IMR-90 (cell line): Measurements from ENCODE around the gene ANKHD1. TPM values are rescaled to one million over a fixed set of nuclear protein-coding genes. Genes with fewer than 3 reads are reported as not detected.

ENCODE experiments used
- ATAC-seq: fragments of 200-7000 bp; cut with Tn5 transposase; 2 replicates; pipeline ENCODE4 v1.9.1; 2020; ENCODE audit warnings: low read depth, mild to moderate bottlenecking, moderate library complexity
- BruUV-seq: library from RNA; stranded (reverse); fragments of 400-500 nt; replicated peaks from 2 replicates; lab custom pipeline; 2021; lab: Mats Ljungman, UMichigan
- CTCF ChIA-PET: fragments of 300-600 bp; formaldehyde crosslinking; extraction: SDS; loops from one replicate; lab custom pipeline; 2021; ENCODE audit warnings: antibody characterized with exemption; lab: Yijun Ruan, JAX
- POLR2A ChIA-PET: fragments of 300-600 bp; sonication (Branson Sonifier 250); formaldehyde crosslinking; loops from one replicate; lab custom pipeline; 2022; ENCODE audit warnings: antibody characterized with exemption; ENCODE audit not compliant: unreplicated experiment; lab: Charles Lee
- DNase-seq: peaks from one replicate; pipeline ENCODE4 v3.0.0; 2013
- H2AFZ ChIP-seq: replicated peaks from 2 replicates; pipeline ENCODE3; 2013; ENCODE audit warnings: low read length, mild to moderate bottlenecking; ENCODE audit not compliant: poor library complexity
- H2AK5ac ChIP-seq: 2 replicates; pipeline ENCODE4 v1.6.1; 2013; ENCODE audit warnings: low read depth, low read length, inconsistent platforms
- H2AK9ac ChIP-seq: replicated peaks from 2 replicates; pipeline ENCODE3; 2013; ENCODE audit warnings: mild to moderate bottlenecking, low read depth, low read length, moderate library complexity; ENCODE audit not compliant: poor library complexity
- H2BK120ac ChIP-seq: 2 replicates; pipeline ENCODE4 v1.6.1; 2013; ENCODE audit warnings: low read depth, low read length, inconsistent platforms
- H2BK15ac ChIP-seq: 3 replicates; pipeline ENCODE4 v1.6.1; 2013; ENCODE audit warnings: low read depth, low read length, inconsistent platforms
- H2BK20ac ChIP-seq: 2 replicates; pipeline ENCODE4 v1.6.1; 2013; ENCODE audit warnings: low read depth, mild to moderate bottlenecking, inconsistent platforms, low read length, moderate library complexity
- H2BK5ac ChIP-seq: 2 replicates; pipeline ENCODE4 v1.6.1; 2013; ENCODE audit warnings: mild to moderate bottlenecking, low read depth, low read length, inconsistent platforms; ENCODE audit not compliant: poor library complexity, severe bottlenecking
- H3K14ac ChIP-seq: replicated peaks from 2 replicates; pipeline ENCODE4 v1.6.1; 2013; ENCODE audit warnings: low read depth, low read length, inconsistent platforms
- H3K18ac ChIP-seq: 2 replicates; pipeline ENCODE4 v1.6.1; 2013; ENCODE audit warnings: low read depth, low read length, control low read depth
- H3K23ac ChIP-seq: 2 replicates; pipeline ENCODE4 v1.6.1; 2013; ENCODE audit warnings: low read depth, low read length, inconsistent platforms
- H3K27ac ChIP-seq: 2 replicates; pipeline ENCODE4 v1.5.1; 2013; ENCODE audit warnings: mild to moderate bottlenecking, control low read depth, low read length; ENCODE audit not compliant: insufficient read depth
- H3K27me3 ChIP-seq: 2 replicates; pipeline ENCODE4 v1.6.1; 2013; ENCODE audit warnings: low read length; ENCODE audit not compliant: control insufficient read depth, insufficient read depth
- H3K36me3 ChIP-seq: 2 replicates; pipeline ENCODE4 v1.6.1; 2013; ENCODE audit warnings: low read length, mixed read lengths; ENCODE audit not compliant: control insufficient read depth, insufficient read depth
- H3K4ac ChIP-seq: 2 replicates; pipeline ENCODE4 v1.6.1; 2013; ENCODE audit warnings: low read depth, low read length, inconsistent platforms
- H3K4me1 ChIP-seq: 2 replicates; pipeline ENCODE4 v1.6.1; 2013; ENCODE audit warnings: low read length, mixed read lengths; ENCODE audit not compliant: control insufficient read depth, insufficient read depth
- H3K4me2 ChIP-seq: 2 replicates; pipeline ENCODE4 v1.6.1; 2013; ENCODE audit warnings: low read depth, mild to moderate bottlenecking, control low read depth, low read length, moderate library complexity
- H3K4me3 ChIP-seq: 2 replicates; pipeline ENCODE4 v1.5.1; 2013; ENCODE audit warnings: low read depth, mild to moderate bottlenecking, control low read depth, low read length, moderate library complexity; ENCODE audit not compliant: insufficient read depth
- H3K56ac ChIP-seq: 2 replicates; pipeline ENCODE4 v1.6.1; 2013; ENCODE audit warnings: low read length, inconsistent platforms; ENCODE audit not compliant: insufficient read depth; ENCODE audit errors: extremely low read depth
- H3K79me1 ChIP-seq, 2 experiments: 2 replicates each; pipeline ENCODE4 v1.6.1; 2013; ENCODE audit warnings: low read length in 2 of 2, inconsistent platforms in 1 of 2, low read depth in 1 of 2
- H3K9ac ChIP-seq: 2 replicates; pipeline ENCODE4 v1.6.1; 2013; ENCODE audit warnings: low read depth, low read length, control low read depth
- H3K9me1 ChIP-seq: 2 replicates; pipeline ENCODE4 v1.6.1; 2013; ENCODE audit warnings: low read length, inconsistent platforms; ENCODE audit not compliant: insufficient read depth
- H3K9me3 ChIP-seq: 2 replicates; pipeline ENCODE4 v1.6.1; 2013; ENCODE audit warnings: low read length; ENCODE audit not compliant: control insufficient read depth, insufficient read depth
- H4K20me1 ChIP-seq: 2 replicates; pipeline ENCODE4 v1.6.1; 2013; ENCODE audit warnings: low read length, inconsistent platforms; ENCODE audit not compliant: insufficient read depth
- H4K5ac ChIP-seq: 2 replicates; pipeline ENCODE4 v1.6.1; 2013; ENCODE audit warnings: mild to moderate bottlenecking, low read depth, low read length, control low read depth
- H4K8ac ChIP-seq, 2 experiments: 2 replicates each; pipeline ENCODE4 v1.6.1; 2013; ENCODE audit warnings: low read depth in 2 of 2, low read length in 2 of 2, control low read depth in 1 of 2, inconsistent platforms in 1 of 2
- H4K91ac ChIP-seq: 2 replicates; pipeline ENCODE4 v1.6.1; 2013; ENCODE audit warnings: low read depth, low read length, inconsistent platforms; ENCODE audit not compliant: insufficient read depth
- MXI1 ChIP-seq: IDR thresholded peaks from 2 replicates; pipeline ENCODE4 v1.6.1; 2012; ENCODE audit warnings: low read depth, mild to moderate bottlenecking, low read length, moderate library complexity, borderline replicate concordance
- WGBS, 2 experiments: methylation state at CpG; one replicate each; pipeline versions ENCODE4 v1.1.5 to v1.1.7; 2013; ENCODE audit warnings: missing lambda C conversion rate in 2 of 2; ENCODE audit not compliant: insufficient read length in 1 of 2; ENCODE audit errors: extremely low coverage in 2 of 2; 5-methylcytosine and 5-hydroxymethylcytosine counted together
- dilution Hi-C: fragments of 300-500 bp; cut with HindIII; formaldehyde crosslinking; loops from one replicate; pipeline ENCODE4 v1.14.3; 2018; ENCODE audit warnings: low sequenced_read_pairs; ENCODE audit not compliant: unreplicated experiment
- in situ Hi-C: fragments of 300-500 bp; cut with MboI; formaldehyde crosslinking; loops from 3 replicates; pipeline ENCODE4 v1.14.3; 2019; ENCODE audit warnings: low sequenced_read_pairs, inconsistent platforms, mixed read lengths
- intact Hi-C: fragments of 100-400 bp; cut with micrococcal nuclease; formaldehyde crosslinking; loops from 2 replicates; pipeline ENCODE4 v1.10.0; 2022
- polyA plus RNA-seq, 3 experiments: library from polyadenylated mRNA; depleted of rRNA; stranded (reverse); fragments of >200 nt; gene quantifications; 2 replicates each; pipeline ENCODE4 v1.2.3, GENCODE V29; 2012; ENCODE audit warnings: low replicate concordance in 1 of 3
- total RNA-seq: library from RNA; depleted of rRNA; stranded (reverse); fragments of >200 nt; gene quantifications from 2 replicates; pipeline ENCODE4 v1.2.3, GENCODE V29; 2012

Gene ANKHD1
- total and polyA plus RNA-seq, 2 of the 4 experiments (the other 2 are of a cell fraction) = 32.1 to 36.7 TPM

DNA sequence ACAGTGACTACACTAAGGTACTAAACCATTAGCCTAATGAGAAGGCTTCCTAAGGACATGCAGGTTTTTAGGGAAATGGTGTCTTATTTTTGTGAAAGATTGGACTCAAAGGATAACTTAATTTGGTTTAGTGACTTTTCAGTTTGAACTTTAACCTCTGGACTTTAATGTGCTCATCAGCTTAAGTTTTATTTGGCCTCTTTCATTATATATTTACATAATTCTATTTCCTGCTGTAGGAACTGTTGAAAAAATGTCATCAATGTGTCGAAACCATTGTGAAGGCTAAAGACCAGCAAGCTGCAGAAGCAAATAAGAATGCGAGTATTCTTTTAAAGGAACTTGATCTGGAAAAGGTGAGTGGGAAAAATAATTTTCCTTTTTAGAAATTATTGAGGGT lies 111.5 kb downstream of the ANKHD1 start:
- Histone ChIP-seq H3K27ac (no peak overlapping the region), H4K91ac (no peak overlapping the region), H3K4me2 (no peak overlapping the region), H3K9ac (no peak overlapping the region), H4K20me1 (no peaks in the 10 kb centered on the region), H2AFZ (no peak overlapping the region), H3K9me3 (no peaks in the 10 kb centered on the region), H3K4me3 (no peak overlapping the region), H3K14ac (no peak overlapping the region), H2AK5ac (no peak overlapping the region), H3K9me1 (no peaks in the 10 kb centered on the region; the same call in 1 of the 2 replicates), H4K5ac (no peak overlapping the region), H2BK5ac (no peak overlapping the region), H3K4me1 (no peaks in the 10 kb centered on the region), H2BK15ac (no peak overlapping the region), H2AK9ac (no peak overlapping the region), H3K18ac (no peak overlapping the region), H3K27me3 (no peaks in the 10 kb centered on the region), H2BK20ac (no peak overlapping the region), H3K79me1 (no peaks in the 10 kb centered on the region), H3K4ac (no peak overlapping the region), H4K8ac (no peak overlapping the region), H3K23ac (no peak overlapping the region), H3K56ac (no peak overlapping the region), H2BK120ac (no peak overlapping the region), H3K36me3 (peaks cover 29% of the 10 kb centered on the region)
- in situ Hi-C loops = no loop called here
- TF ChIP-seq MXI1 = no peak
- no CpG with 5 or more reads among the region's 2 CpGs for WGBS, 2 experiments
- POLR2A ChIA-PET = interaction anchor here (0.6 kb wide), 1 partner anchor 52 kb away, joined by 4 read pairs; no protein-coding TSS in a partner anchor
- intact Hi-C loops = no loop called here
- dilution Hi-C loops = no loop called here
- ATAC-seq = no peak
- CTCF ChIA-PET = no interaction called here
- no TSS peak for BruUV-seq
- DNase-seq = no peak
